ENCODE measurements around the gene RAD18.

GRCh38 chr3:9008550-9009255 is 45.4 kb upstream of the RAD18 start:
- TF ChIP-seq TAF1 (IDR thresholded peaks at IDR 0.05; ENCODE audit: borderline replicate concordance, insufficient read depth, low read length), result no peak
- no peak for TF ChIP-seq POLR2AphosphoS5 (IDR thresholded peaks at IDR 0.05; ENCODE audit: low read depth, low read length)
- TF ChIP-seq REST (IDR thresholded peaks at IDR 0.05; ENCODE audit: insufficient read depth in 1 of 2, low read depth in 2 of 2, low read length in 2 of 2), result no peak
